Dermis blood vessel endothelial cell (primary cell): ENCODE measurements around the gene FAM83E. TPM values are rescaled to one million over a fixed set of nuclear protein-coding genes. Genes with fewer than 3 reads are reported as not detected.

Source experiments
- DNase-seq: peaks from one replicate; pipeline ENCODE4 v3.0.0; 2010
- total RNA-seq: library from RNA; depleted of rRNA; stranded (reverse); fragments of >200 nt; gene quantifications from 2 replicates; pipeline ENCODE4 v1.2.3, GENCODE V29; 2014

FAM83E gene
- total RNA-seq, 1 donor from 2014 or later, result not detected

- DNase-seq, result no peak
Observed at GRCh38 chr19:48628486-48629296, 13.8 kb upstream of the FAM83E start.

DNA sequence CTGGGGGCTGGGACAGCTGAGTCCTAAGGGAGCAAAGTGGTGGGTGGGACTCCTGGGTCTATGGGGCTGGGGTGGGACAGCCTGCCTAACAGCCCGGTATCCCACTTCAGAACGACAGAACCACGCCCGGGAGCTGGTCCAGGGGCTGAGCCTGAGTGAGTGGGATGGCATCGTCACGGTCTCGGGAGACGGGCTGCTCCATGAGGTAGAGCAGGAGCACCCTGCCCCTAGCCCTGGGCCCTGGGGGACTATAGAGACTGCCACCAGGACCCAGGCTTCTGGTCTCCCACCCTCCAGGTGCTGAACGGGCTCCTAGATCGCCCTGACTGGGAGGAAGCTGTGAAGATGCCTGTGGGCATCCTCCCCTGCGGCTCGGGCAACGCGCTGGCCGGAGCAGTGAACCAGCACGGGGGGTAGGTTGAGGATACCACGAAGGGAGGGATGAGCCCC lies 13.0 kb upstream of the FAM83E start:
- DNase-seq, result no peak

DNA sequence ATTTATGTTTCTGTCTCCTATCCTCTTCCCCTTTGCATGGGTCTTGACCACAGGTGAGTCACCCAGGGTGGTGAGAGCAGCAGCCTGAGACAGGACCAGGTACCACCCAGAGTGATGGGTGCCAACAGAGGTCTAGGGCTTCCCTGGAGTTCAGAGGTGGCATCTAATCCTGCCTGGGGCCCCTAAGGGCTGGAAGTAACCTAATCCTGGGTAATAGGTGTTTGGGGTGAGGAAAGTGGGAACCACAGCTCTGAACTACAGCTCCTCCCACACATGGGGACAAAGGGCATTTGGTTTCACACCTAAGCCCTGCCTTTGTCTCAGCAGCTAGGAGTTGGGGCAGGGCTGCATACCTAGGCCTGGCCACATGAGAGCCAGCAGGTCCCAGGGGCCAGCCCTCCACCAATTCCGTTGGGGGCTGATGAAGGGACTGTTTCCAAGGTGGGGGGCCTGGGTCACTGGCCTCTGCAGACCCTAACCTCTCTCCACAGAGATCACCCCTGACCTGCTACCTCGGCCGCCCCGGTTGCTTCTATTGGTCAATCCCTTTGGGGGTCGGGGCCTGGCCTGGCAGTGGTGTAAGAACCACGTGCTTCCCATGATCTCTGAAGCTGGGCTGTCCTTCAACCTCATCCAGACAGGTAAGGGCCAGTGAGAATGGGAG lies 12.5 kb upstream of the FAM83E start:
- DNase-seq, result no peak

DNA sequence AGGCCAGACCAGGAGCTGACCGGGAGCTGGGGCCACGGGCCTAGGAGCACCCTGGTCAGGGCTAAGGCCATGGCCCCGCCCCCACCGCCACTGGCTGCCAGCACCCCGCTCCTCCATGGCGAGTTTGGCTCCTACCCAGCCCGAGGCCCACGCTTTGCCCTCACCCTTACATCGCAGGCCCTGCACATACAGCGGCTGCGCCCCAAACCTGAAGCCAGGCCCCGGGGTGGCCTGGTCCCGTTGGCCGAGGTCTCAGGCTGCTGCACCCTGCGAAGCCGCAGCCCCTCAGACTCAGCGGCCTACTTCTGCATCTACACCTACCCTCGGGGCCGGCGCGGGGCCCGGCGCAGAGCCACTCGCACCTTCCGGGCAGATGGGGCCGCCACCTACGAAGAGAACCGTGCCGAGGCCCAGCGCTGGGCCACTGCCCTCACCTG lies 11.0 kb upstream of the FAM83E start:
- no peak for DNase-seq

DNA sequence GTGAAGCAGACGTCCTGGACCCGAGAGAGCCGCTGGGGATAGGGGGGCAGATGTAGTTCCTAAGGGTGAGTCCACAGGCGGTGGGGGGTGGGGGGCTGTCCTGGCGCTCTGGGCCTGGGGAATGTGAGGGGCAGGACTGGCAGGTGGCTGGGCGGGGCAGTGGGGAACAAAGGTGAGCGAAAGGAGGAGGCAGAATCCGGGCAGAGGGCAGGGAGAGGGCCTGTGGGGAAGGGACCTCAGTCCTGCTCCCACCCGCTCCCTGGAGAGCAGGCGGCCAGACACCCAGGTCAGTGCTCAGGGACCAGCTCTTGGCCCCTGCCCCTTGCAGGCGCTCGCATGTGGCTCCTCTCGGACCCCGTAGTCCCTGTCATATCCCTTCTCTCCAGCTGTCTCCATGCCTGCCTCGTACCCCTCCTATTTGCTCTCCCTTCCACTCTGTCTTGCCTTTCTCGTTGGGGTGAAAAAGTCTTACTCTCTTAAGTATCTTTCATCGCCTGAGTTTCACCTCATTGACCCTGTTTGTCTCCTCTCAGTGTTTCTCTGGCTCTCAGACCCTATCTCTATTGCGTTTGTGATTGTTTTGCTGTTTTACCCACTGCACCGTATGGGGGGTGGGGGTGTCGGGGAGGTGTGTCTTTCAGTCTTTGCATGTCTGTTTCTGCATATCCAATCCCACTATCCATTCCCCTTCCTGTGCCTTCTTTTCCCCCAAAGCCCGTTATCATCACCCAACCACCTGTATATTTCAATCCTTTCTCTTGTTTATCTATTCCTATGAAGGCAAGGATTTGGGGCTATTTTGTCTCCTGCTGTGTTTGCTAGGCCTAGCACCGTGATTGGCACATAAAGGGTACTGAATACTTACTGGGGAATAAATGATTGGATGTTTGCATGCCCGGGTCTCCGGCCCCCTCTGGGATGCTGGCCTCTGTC lies 10.2 kb upstream of the FAM83E start:
- DNase-seq, result no peak

DNA sequence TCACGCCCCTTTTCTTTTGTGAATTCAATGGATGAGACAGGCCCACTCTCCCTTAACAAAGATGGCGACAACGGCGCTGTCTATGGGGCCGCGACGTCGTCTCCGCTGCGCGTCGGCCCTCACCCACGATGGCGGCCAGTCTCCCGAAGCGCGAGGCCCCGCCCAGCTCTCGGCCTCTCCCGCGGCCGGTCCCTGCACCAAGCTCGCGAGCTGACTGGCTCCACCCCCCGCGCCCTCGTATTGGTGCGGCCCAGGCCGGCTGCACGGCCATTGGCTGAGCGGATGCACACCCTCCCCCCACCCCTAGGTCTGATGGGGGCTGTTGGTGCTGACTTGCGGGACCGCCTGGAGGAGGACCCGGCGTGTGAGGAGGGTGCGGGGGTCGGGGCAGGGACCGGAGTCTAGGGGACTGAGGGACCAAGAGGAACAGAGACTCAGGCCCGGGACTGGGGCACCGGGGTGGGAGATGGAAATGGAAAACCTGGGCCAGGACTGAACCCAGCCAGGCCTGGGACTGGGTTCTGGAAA lies 9.3 kb upstream of the FAM83E start:
- peak; percentile 99 for DNase-seq

GRCh38 chr19:48623556-48624066 lies 8.7 kb upstream of the FAM83E start:
- DNase-seq, result no peak

- no peak for DNase-seq
Observed at GRCh38 chr19:48619692-48620585, 5.1 kb upstream of the FAM83E start.

DNA sequence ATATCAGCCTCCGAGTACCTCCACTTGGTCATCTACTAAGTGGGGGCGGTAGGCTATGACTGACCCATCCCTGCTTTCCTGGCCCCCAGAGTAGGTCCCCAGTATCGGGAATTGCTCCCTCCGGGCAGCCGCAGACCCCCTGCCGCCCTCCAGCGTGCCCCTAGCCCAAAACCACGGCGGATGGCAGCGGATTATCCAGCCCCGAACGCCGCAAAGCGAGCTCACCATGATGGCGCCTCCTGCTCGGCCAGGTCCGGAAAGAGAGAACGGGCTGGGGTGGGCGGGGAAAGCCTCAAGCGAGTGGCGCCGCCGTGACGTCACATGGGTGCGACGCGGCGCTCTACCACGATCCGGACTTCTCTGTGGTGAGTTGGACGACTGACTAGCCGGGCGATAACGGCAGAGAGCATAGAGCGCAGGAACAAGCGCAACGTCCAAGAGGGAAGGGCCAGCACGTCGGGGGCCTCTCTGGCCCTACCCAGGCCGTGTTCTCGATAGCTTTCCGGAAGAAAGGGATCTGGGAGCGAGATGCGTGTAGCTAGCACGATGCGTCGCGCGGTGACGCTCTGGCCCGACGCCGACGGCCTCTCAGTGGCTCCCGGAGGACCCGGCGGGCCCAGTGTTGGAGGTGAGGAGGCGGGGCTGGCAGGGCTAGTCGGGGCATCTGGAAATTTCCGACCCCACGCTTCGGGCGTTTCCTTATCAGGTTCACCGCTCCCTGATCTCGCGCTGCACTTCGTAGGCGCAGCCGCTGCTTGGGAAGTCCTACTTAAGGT lies 4.2 kb upstream of the FAM83E start, which contains the start of the genes RPL18 and SPHK2:
TSS of gene RPL18 (minus strand) at position 263 of the 776 bp plus-strand sequence. CDS start at position 228, 35 bp downstream.
TSS of gene SPHK2 (plus strand) at position 591 of the 776 bp plus-strand sequence. CDS start 1,009 bp downstream, outside the sequence.
- peak; percentile 100 for DNase-seq

- no peak for DNase-seq
Observed at GRCh38 chr19:48618278-48618915, 3.5 kb upstream of the FAM83E start.

GRCh38 chr19:48617146-48617937 lies 2.5 kb upstream of the FAM83E start:
- DNase-seq, result no peak

GRCh38 chr19:48616491-48617056 lies 1.7 kb upstream of the FAM83E start:
- no peak for DNase-seq

GRCh38 chr19:48616041-48616436 lies 1.2 kb upstream of the FAM83E start:
- no peak for DNase-seq

DNA sequence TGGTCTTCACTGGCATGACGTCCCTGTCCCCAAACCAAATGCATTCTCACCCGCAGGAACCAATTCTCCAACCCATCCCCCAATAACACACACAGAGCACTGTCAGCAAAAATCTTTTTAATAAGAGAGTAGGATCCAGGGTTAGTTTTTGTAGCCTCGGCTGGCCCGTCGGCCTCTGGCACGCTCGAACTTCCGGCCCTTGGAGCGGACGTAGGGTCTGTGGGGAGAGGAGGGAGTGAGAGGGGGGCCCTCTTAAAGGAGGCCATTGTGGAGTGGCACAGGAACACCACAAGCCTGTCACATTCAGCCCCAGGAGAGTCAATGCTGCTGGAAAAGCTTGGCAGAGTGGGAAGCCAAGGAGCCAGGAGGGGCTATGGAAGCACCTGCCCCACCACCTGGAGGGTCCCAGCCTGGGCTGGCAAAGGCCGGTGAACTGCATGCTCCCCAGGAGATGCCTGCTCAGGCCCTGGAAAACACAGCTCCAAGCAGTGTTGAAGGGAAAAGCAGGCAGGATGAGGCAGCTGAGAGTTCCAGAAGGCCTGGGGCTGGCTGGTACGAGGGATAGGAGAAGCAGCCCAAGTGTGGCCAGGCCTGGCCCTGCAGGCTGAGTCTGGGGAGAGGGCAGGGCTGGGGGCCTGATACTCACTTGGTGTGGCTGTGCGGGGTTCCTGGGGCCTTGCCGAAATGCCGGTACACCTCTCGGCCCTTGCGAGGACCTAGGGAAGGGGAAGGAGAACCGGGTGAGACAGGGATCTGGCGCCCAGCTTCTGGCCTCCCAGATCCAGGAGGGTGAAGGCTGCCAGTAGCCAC lies 560 bp upstream of the FAM83E start:
- no peak for DNase-seq

DNA sequence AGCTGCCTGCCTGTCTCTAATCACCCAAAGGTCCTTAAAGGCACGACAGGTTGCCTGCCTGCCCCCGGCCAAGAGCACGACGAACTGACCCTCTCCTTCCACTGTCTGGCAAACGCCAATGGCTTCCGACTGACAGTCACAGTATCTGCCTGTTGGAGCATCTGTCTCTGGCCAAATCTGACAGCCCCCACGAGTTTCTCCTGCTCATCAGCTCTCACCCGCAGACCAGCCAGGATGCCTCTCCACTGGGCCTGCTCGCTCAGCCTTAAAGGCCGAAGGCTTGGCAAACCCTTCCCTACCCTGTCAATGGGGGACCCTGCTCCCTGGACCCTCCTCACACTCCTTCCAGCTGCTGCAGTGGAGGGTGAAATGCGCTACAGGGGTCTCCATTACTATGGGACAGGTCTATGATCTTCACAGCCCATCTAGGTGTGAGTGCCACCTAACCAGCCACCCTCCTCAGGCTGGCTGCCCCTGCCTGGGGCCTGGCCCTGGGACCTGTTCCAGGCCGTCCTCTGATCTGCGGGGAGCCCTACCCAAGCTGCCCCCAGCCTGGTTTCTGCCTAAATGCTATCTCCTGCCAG lies 932 bp downstream of the FAM83E start:
- DNase-seq, result no peak

DNA sequence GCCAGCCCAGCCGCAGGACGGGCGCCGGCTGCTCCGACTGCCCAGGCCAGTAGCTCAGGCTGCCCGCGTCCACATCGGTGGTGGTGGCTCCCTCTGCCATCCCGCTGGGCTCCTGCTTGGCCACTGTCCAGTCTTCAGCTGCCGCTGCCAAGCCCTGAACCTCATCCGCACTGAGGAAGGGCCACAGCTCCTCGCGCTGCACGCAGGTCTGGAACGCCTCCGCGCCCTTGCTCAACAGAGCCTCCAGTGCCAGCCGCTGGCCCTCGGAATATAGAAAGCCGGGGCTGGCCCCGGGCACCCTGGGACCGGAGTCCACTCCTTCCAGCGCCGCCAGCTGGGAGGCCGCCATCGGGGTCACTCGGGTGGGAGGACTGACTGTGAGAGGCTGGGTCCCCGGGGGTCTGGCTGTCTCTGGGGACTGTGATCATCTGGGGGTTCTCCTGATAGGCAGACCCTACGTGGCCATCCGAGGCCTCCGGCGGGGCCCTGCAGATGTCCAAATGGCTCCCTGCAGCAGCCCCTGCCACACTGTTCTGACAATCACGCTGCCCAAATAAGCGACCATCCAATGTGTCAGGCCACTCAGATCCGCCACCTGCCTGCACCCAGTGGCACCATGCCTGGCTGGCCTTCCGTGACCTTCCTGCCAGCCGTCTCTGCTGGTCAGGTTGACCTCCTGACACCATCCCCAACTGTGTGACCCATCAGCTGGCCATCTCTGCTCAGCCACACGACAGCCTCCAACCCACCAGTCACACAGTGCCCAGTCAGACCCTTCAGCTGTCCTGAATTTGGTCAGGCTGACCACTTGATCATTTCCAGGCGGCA lies 1.6 kb downstream of the FAM83E start:
- no peak for DNase-seq
